GM19455 (cell line): ENCODE results near the gene MFSD6L.

Experiments
- ATAC-seq: cut with Tn5 transposase; IDR thresholded peaks from one replicate; pipeline ENCODE4 v1.9.1; 2021; ENCODE audit not compliant: unreplicated experiment

MFSD6L gene

DNA sequence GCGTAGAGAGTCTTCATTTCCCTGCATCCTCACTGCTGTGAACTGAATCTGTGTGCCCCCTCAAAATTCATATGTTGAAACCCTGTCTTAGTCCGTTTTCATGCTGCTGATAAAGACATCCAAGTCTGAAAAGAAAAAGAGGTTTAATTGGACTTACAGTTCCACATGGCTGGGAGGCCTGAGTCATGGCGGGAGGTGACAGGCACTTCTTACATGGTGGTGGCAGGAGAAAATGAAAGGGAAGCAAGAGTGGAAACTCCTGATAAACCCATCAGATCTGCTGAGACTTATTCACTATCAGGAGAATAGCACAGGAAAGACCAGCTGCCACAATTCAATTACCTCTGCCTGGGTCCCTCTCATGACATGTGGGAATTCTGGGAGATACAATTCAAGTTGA is 51.4 kb downstream of the MFSD6L start:
- ATAC-seq, result no peak
